CD4-positive, alpha-beta T cell treated with Interleukin-4 for 1 hour (primary cell): ENCODE measurements around the gene THAP5.

Source experiments
- DNase-seq, 2 donors: peaks; one replicate each; pipeline ENCODE4 v3.0.0-alpha.2; 2020 to 2022

The THAP5 gene

DNA sequence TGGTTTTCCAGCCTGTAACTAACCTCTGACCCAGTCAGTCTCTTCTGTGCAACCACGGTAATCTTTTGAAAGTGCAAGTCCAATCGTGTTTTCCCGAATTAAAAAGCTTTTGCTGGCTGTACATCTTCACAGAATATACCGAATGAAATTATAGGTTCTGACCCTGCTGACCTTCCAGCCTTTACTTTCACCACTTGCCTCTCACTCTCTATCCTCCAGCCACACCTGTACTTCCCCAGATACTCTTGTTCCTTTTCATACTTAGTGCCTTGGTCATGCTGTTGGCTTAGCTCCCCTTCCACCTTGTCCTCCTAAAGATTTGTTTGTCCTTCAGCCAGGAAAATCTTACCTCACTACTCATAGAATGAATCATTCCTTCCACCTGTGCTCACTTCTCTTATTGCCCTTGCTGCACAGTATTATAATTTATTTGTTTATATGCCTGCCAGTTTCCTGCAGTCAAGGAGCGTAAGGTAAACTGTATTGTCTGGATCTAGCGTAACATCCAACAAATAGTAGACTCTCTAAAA is 41.3 kb downstream of the THAP5 start:
- no peak for DNase-seq

DNA sequence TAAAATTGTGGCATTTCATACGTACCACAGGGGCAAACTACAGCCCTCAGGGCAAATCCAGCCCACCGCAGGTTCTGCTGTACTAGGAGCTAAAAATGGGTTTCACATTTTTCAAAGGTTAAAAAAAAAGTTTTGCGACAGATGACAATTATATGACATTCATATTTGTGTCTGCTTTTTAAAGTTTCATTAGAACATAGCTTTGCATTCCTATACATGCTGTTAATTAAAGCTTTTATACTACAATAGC is 42.8 kb downstream of the THAP5 start:
- DNase-seq = no peak

DNA sequence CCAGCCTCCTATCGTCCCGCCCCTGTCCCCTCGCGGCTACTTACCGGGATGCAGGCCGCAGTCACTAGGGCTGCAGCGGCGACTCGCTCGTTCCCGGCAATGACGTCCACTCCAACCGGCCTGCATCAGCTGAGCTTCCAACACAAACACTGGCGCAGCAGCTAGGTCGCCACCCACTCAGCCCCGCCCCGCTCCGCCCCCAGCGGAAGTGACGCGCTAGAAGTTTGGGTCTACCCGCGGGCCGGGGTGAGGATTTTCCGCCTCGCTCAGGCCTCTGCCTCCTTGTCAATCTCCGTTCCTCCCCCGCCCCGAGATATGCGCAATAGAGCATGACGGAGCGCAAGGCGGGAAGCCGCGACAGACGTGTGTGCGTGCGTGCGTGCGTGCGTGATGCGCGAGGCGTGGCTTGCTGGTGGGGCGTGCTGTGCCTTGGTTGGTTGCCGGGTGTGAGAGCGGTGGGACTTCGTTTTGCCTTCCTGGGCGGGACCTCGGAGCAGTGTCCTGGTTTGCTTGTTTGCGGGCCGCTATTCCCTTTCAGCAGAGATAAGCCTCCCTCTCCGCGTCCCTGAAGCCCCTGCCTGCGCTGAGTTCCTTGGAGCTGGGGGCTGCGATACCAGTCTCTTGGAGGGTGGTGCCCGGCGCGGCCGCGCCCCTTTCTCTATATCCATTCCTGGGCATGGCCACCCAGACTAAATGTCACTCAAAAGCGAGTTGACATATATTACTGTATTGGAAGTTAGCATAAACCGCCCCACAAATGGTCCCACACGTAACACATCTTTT is 43.3 kb downstream of the THAP5 start, which contains the start of gene PNPLA8:
Gene PNPLA8 (minus strand): TSS at position 151 of the 783 bp plus-strand sequence. CDS start 10,644 bp downstream, outside the sequence.
- DNase-seq = peak; percentile 99

DNA sequence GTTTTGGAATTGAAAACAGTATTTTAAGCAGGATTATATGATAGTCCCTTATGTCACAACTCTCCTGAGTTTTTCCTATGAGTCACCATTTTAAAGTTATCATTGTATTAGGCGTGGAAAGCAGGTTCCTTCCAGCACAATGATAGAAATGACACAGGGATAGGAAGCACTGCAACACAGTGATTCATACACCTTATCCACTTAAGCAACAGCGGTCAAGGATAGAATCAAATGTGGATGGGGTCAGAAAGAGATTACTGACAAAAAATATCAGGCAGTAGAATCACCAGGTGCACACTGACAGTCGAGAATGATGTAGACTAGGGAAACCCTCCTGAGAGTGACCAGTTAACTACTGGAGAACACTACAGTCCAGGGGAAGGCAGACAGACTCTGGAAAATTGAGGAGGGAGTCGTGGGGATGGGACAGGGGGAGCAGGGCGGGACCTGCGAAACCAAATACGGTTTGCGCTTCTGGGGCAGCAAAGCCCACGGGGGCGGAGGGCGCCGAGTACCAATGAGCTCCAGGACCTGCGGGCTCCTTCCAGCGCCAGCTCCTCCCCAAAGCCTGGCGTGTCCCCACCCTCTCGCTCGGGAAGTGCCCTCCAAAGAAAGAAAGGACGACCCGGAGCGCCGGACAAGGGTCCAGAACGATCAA is 44.0 kb downstream of the THAP5 start:
- no peak for DNase-seq

DNA sequence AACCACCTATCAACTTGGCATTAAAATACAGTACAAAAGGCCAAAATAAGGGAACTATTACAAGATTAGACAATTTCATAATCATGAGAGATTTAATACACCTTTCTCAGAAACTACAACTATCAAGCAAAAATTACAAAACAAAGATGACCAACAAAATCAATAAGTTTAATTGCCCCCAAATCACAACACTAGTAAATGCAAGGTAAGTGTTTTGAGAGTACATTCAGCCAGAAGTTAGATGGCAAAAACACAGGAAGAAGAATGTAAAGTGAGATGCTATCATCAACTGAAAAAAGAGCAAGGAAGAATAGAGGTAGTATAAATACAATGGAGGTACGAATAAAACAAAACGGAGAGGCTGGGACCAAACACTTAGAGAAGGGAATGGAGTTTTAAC is 46.7 kb downstream of the THAP5 start:
- DNase-seq = no peak

DNA sequence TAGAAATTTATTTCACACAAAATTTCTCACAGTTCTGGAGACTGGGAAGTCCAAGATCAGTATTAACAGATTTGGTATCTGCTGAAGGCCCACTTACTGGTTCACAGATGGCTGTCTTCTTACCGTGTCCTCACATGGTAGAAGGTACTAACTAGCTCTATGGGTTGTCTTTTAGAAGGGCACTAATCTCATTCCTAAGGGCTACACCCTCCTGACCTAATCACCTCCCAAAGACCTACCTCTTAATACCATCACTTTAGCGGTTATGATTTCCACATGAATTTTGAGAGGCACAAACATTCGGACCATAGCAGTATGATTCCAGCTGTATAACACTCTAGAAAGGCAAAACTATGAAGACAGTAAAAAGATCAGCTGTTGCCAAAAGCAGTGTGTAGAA is 51.6 kb downstream of the THAP5 start:
- DNase-seq = no peak

DNA sequence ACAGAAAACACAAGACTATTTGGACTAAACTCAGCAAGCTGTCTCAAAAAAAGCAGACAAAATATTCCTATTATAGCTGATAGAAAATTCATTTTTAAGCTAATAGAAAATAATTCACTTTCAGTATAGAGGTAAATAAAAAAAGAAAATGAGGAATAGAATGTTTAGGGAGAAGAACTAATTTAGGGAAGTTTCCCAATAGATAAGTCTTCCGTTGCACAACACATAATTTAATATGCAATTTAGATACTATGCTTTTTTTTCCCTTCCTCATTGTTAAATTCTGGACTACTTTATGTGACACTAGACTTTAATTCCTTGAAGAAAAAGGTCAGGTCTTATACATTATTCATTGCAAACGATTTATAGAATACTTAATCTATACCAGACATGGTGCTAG is 53.9 kb downstream of the THAP5 start:
- no peak for DNase-seq

DNA sequence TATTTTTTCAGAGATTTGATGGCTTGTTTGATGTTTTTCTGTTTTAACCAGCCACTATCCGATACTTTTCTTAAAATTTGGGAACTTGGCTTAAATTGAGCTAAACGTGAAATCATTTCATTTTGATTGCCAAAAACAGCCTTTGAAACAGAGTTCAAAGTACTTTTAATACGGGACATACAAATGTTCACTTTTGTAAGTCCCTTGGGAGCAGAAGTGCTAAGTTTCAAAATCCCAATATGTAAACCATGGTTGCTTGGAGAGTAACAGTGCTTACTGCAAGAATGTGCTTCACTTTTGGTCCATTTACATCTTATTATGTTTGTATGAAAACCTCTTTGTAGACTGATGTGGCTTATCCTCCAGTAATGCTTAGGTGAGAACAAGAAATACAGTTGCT is 54.5 kb downstream of the THAP5 start:
- DNase-seq = no peak
